Heart left ventricle (tissue), 16 donors: ENCODE results near the gene ARHGAP26. TPM values are rescaled to one million over a fixed set of nuclear protein-coding genes. Genes with fewer than 3 reads are reported as not detected.
A peak's percentile ranks its signal among the peaks of the same experiment; 100 is the strongest.

ENCODE experiments used
- ATAC-seq, 4 donors: fragments of 200-7000 bp; cut with Tn5 transposase; one replicate each; pipeline ENCODE4 v1.9.1; 2020 to 2022; ENCODE audit warnings: moderate library complexity in 4 of 4, mild to moderate bottlenecking in 3 of 4, moderate number of reproducible peaks in 1 of 4
- DNase-seq, 5 donors: peaks; one replicate each; pipeline ENCODE4 v3.0.0-alpha.2; 2020
- H3K27ac ChIP-seq, 12 donors: fragments of 200-600 bp; sonication (generic) in 4 of 12; one replicate each; pipeline versions ENCODE4 v1.5.0 to v1.8.0; 2016 to 2022; ENCODE audit warnings: mild to moderate bottlenecking in 2 of 12
- H3K27me3 ChIP-seq, 9 donors: fragments of 200-600 bp; sonication (generic) in 2 of 9; one replicate each; pipeline versions ENCODE4 v1.5.1 to v1.8.0; 2016 to 2022; ENCODE audit warnings: mild to moderate bottlenecking in 3 of 9
- H3K36me3 ChIP-seq, 9 donors: fragments of 200-600 bp; sonication (generic) in 2 of 9; one replicate each; pipeline versions ENCODE4 v1.5.0 to v1.8.0; 2018 to 2022; ENCODE audit warnings: mild to moderate bottlenecking in 2 of 9
- H3K4me1 ChIP-seq, 12 donors: fragments of 200-600 bp; sonication (generic) in 4 of 12; one replicate each; pipeline versions ENCODE4 v1.5.0 to v1.8.0; 2016 to 2022; ENCODE audit warnings: mild to moderate bottlenecking in 3 of 12
- H3K4me3 ChIP-seq, 12 donors: fragments of 200-600 bp; sonication (generic) in 4 of 12; one replicate each; pipeline versions ENCODE4 v1.5.0 to v1.8.0; 2017 to 2022; ENCODE audit warnings: mild to moderate bottlenecking in 9 of 12, moderate library complexity in 4 of 12
- H3K9me3 ChIP-seq, 12 donors: fragments of 200-600 bp; sonication (generic) in 4 of 12; one replicate each; pipeline versions ENCODE4 v1.5.0 to v1.8.0; 2016 to 2022; ENCODE audit warnings: mild to moderate bottlenecking in 1 of 12
- POLR2A ChIP-seq, 2 donors: fragments of 450-650 bp; IDR thresholded peaks; one replicate each; pipeline ENCODE4 v1.6.1; 2017; ENCODE audit warnings: antibody characterized with exemption in 2 of 2, mild to moderate bottlenecking in 2 of 2, moderate library complexity in 2 of 2
- WGBS, 4 donors: extraction: QIAGEN DNeasy Blood & Tissue Kit in 2 of 4; methylation state at CpG; one replicate each; pipeline versions ENCODE4 v1.1.5 to v1.1.7; 2013 to 2018; 5-methylcytosine and 5-hydroxymethylcytosine counted together
- intact Hi-C, 10 donors: fragments of 100-400 bp; cut with DNase I; formaldehyde crosslinking; loops; one replicate each; pipeline versions ENCODE4 v1.11.1 to v1.14.2; 2022
- polyA plus RNA-seq, 2 donors: library from polyadenylated mRNA; stranded (reverse); fragments of 200-250 nt; gene quantifications; one replicate each; pipeline ENCODE4 v1.2.3, GENCODE V29; 2013
- total RNA-seq, 9 donors: library from RNA; depleted of rRNA in 2 of 9; stranded (reverse); fragments of >200 nt in 2 of 9; fragmentation: NEBNext Ultra II Directional in 3 of 9; extraction: Animal tissue kit (Norgen Biotek cat#: 25700) in 3 of 9; gene quantifications; one replicate each; pipeline versions ENCODE4 v1.1.0 to v1.2.4, GENCODE V29; 2016 to 2023
- TF ChIP-seq, protein P1 (sequence below), 12 donors: fragments of 200-600 bp; sonication (generic) in 4 of 12; IDR thresholded peaks; one replicate each; pipeline versions ENCODE4 v1.5.0 to v1.8.0; 2018 to 2022; ENCODE audit warnings: antibody characterized with exemption in 12 of 12, mild to moderate bottlenecking in 5 of 12
- donor health status: ischemic (EF 13 %, LVEDD 7.1; RV severe dilation, severe dysfunction).
- donor health status: healthy with polysubstance abuse.
- donor health status: DM: no; HTN: yes; CAD: no.
- donor health status: DM: no; HTN: no; CAD: no.
- donor health status: ischemic (EF 25% LVEDD 6.9; RV normal size, moderate dysfunction).
- donor health status: ischemic (EF 25% LVEDD 5.7; RV mildly dilated, moderate dysfunction).
- donor health status: healthy.
- donor health status: DM: yes; HTN: yes; CAD: no.
- donor health status: ischemic (EF 35%, LVEDD 5.7; RV mildly dilated, moderate dysfunction).
- donor health status: nonischemic (EF 11% LVEDD 7.7; RV severe dilation, severe dysfunction).
- donor health status: DM: yes; HTN: yes; CAD: no.
- donor health status: PGD.
- donor health status: ischemic (EF 29% LVEDD 5.4; RV normal size, mild dysfunction).
- donor health status: nonischemic (EF 23%, LVEDD 6.1; RV moderate dilation, normal function).

ARHGAP26 gene
- total and polyA plus RNA-seq, 11 donors: 11.9 to 52.1 (median 33.7) TPM

DNA sequence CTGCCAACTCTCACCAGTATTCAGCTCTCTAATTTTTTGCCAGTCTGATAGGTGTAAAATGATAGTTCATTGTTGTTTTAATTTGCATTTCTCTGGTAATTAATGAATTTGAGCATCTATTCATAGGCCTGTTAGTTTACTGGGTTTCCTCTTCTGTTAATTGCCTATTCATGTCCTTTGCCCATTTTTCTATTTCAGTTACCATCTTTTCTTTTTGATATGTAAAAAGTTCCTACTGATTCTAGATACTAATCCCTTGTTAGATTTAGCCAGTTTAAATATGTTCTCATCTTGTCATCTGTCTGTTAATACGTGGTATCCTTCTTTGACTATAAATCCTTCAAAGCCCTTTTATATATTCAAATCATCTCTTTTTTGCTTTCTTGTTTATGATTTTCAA lies 247.8 kb downstream of the ARHGAP26 start:
- Histone ChIP-seq H3K27me3 (no peaks in the 10 kb centered on the region), H3K9me3 (peaks cover 0 to 6% (median 0%) of the 10 kb centered on the region in 12 donors), H3K27ac (no peak overlapping the region), H3K4me3 (no peak overlapping the region), H3K4me1 (peaks cover 0 to 24% (median 10%) of the 10 kb centered on the region in 12 donors), H3K36me3 (peaks cover 0 to 35% (median 0%) of the 10 kb centered on the region in 9 donors)
- TF ChIP-seq, protein P1, sequence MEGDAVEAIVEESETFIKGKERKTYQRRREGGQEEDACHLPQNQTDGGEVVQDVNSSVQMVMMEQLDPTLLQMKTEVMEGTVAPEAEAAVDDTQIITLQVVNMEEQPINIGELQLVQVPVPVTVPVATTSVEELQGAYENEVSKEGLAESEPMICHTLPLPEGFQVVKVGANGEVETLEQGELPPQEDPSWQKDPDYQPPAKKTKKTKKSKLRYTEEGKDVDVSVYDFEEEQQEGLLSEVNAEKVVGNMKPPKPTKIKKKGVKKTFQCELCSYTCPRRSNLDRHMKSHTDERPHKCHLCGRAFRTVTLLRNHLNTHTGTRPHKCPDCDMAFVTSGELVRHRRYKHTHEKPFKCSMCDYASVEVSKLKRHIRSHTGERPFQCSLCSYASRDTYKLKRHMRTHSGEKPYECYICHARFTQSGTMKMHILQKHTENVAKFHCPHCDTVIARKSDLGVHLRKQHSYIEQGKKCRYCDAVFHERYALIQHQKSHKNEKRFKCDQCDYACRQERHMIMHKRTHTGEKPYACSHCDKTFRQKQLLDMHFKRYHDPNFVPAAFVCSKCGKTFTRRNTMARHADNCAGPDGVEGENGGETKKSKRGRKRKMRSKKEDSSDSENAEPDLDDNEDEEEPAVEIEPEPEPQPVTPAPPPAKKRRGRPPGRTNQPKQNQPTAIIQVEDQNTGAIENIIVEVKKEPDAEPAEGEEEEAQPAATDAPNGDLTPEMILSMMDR (IDR thresholded peaks at IDR 0.05): no peak
- no peak for TF ChIP-seq POLR2A (IDR thresholded peaks at IDR 0.05)
- WGBS, 4 donors: 94 to 100% (median 98%) methylated on average over 1 of the region's 1 CpG
- no peak for DNase-seq
- ATAC-seq: no peak
- intact Hi-C loops: loop anchor here in 3 of 10 donors (5.0 to 10.0 kb wide), 2 partner anchors 39 to 807 kb away; no protein-coding TSS in a partner anchor

DNA sequence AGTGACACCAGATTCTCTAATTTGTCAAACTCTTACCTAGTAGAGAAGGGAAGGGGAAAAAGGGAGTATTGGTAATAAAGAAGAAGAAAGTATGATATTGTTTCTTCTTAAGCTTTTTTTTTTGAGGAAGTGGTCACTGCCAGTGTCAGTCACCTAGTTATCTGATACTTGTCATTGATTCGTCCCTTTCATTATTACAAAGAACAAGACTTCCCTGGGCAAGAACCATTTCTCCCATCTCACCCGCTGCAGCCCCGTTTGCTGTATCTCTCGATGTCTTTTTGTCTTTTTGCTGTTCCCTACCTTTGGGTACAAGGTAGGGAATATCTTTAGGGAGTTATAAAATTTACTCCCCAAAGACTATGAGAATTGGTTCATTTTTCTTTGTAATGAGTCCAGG lies 249.0 kb downstream of the ARHGAP26 start:
- no peaks in the 10 kb centered on the region for H3K27me3 ChIP-seq
- H3K36me3 ChIP-seq: peaks cover 0 to 32% (median 0%) of the 10 kb centered on the region in 9 donors
- H3K4me3 ChIP-seq: no peak overlapping the region
- peaks cover 0 to 6% (median 0%) of the 10 kb centered on the region in 12 donors for H3K9me3 ChIP-seq
- intact Hi-C loops: loop anchor here in 3 of 10 donors (5.0 to 10.0 kb wide), 2 partner anchors 38 to 806 kb away; no protein-coding TSS in a partner anchor
- peak overlapping the region in 1 of 12 donors; percentile 13 for H3K27ac ChIP-seq
- DNase-seq (no peak), ATAC-seq (no peak)
- H3K4me1 ChIP-seq: peaks cover 0 to 36% (median 21%) of the 10 kb centered on the region in 12 donors
- no peak for TF ChIP-seq POLR2A (IDR thresholded peaks at IDR 0.05)
- TF ChIP-seq, protein P1 (IDR thresholded peaks at IDR 0.05): no peak
- 86 to 91% (median 87%) methylated on average over 4 of the region's 4 CpGs for WGBS, 4 donors

DNA sequence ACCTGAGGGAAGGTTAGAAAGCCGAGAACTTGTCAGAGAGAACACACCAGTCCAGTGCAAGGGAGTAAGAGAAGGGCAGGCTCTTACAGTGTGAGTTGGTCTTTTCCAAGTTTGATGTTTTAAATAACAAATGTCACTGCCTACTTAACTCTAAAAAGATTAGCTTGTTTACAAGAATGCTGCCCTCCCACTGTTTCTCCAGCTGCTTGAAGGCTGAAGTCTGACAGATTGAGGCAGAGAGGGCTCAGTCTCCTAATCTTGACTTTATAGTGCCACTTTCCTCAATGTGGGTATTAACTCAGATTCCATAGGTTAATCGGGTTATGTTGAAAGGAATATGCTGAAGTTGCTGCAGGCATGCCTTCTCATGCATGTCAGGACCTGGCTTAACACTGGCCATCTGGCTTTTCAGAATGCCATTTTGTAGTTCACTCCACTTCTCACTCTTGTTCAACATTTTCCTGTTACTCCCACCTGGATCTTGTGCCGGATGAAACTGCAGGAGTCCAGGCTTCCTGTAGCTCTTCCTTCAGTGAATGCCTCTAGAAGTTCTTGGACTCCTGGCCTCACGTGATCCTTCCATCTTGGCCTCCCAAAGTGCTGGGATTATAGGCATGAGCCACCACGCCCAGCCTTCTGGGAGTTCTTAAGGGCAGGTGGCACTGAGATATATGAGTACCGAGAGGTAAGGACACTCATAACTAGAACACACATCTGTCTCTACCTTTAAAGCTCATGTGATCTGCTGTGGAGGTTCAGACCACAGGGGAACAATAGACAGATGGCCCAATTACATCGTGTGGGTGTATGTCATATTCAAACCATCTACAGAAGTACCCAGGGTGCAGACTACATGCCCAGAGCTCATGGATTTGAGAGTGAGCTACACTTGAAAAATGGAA lies 249.7 kb downstream of the ARHGAP26 start:
- peaks cover 0 to 28% (median 0%) of the 10 kb centered on the region in 9 donors for H3K36me3 ChIP-seq
- ATAC-seq (no peak), DNase-seq (no peak)
- H3K4me1 ChIP-seq: peaks cover 0 to 41% (median 23%) of the 10 kb centered on the region in 12 donors
- H3K4me3 ChIP-seq: no peak overlapping the region
- TF ChIP-seq, protein P1 (IDR thresholded peaks at IDR 0.05): no peak
- no peak for TF ChIP-seq POLR2A (IDR thresholded peaks at IDR 0.05)
- intact Hi-C loops: loop anchor here in 6 of 10 donors (5.0 to 10.0 kb wide), 6 partner anchors 37 to 807 kb away; partner anchors contain the start of gene NR3C1 (in 2 of the 6)
- peaks cover 0 to 6% (median 0%) of the 10 kb centered on the region in 12 donors for H3K9me3 ChIP-seq
- 68 to 77% (median 73%) methylated on average over 7 of the region's 7 CpGs for WGBS, 4 donors
- no peaks in the 10 kb centered on the region for H3K27me3 ChIP-seq
- peak overlapping the region in 2 of 12 donors; percentile 5 to 13 for H3K27ac ChIP-seq

DNA sequence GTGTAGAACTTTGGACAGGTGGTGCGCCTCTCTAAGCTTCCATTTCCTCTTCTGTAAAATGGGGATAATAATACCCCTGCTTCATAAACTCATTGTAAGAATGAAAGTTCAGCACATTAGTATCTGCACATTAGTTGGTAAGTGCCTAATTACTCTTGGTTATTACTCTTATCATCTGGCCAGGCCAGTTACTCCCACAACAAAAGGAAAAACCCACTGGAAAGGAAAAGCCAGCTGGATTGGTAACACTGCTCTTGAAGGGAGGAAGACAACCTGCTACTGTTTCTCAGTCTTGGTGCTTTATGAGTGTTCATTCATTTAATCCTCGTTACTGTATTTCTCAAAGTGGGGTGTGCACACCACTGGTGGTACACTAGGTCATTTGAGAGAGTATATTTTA lies 251.4 kb downstream of the ARHGAP26 start:
- Histone ChIP-seq H3K27me3 (no peaks in the 10 kb centered on the region), H3K4me1 (peaks cover 0 to 53% (median 24%) of the 10 kb centered on the region in 12 donors), H3K9me3 (peaks cover 0 to 6% (median 0%) of the 10 kb centered on the region in 12 donors), H3K4me3 (no peak overlapping the region), H3K27ac (no peak overlapping the region), H3K36me3 (peaks cover 0 to 22% (median 0%) of the 10 kb centered on the region in 9 donors)
- TF ChIP-seq, protein P1 (IDR thresholded peaks at IDR 0.05): no peak
- TF ChIP-seq POLR2A (IDR thresholded peaks at IDR 0.05): no peak
- 95 to 100% (median 99%) methylated on average over 2 of the region's 2 CpGs for WGBS, 4 donors
- intact Hi-C loops: loop anchor here in 4 of 10 donors (5.0 to 10.0 kb wide), 4 partner anchors 41 to 806 kb away; partner anchors contain the start of gene NR3C1 (in 2 of the 4)
- DNase-seq (no peak), ATAC-seq (no peak)
